Measurements from ENCODE around the gene SP140. TPM values are rescaled to one million over a fixed set of nuclear protein-coding genes. Genes with fewer than 3 reads are reported as not detected.

SP140 gene
- total RNA-seq, 1 donor from 2014 or later = 7.4 TPM

DNA sequence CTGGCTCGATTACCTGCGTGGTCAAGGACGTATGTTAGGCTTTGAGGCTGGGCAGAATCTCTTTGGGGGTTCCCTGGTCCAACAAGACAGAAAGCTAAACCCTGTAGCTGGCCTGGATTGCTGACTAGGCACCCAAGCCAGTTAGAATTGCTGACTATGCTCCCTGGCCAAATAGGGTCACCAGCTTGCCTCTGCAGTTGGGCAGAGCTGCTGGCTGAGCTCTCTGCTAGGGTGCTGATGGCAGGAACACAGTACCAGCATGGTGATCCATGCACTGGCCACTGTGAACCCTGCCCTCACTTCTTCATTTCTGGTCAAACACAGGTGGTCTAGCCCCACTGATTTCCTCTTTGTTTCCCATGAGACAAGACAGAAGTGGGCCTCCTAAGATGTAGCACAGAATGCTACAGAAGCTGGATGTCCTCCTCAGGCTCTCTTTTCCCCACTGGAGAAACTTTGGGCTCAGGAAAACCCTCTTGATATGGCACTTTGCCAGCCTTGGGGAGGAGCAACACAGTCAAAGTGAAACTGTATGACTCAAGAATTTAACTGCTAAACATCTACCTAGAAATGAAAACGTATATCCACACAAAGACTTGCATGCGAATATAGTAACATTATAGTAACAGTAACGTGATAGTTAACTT is 122.2 kb downstream of the SP140 start:
- TF ChIP-seq POLR2A (IDR thresholded peaks at IDR 0.05) = no peak
- no peak for TF ChIP-seq POLR2AphosphoS5 (IDR thresholded peaks at IDR 0.05; ENCODE audit: insufficient read depth in 1 of 2, low read depth in 1 of 2)
- TF ChIP-seq, protein P1, sequence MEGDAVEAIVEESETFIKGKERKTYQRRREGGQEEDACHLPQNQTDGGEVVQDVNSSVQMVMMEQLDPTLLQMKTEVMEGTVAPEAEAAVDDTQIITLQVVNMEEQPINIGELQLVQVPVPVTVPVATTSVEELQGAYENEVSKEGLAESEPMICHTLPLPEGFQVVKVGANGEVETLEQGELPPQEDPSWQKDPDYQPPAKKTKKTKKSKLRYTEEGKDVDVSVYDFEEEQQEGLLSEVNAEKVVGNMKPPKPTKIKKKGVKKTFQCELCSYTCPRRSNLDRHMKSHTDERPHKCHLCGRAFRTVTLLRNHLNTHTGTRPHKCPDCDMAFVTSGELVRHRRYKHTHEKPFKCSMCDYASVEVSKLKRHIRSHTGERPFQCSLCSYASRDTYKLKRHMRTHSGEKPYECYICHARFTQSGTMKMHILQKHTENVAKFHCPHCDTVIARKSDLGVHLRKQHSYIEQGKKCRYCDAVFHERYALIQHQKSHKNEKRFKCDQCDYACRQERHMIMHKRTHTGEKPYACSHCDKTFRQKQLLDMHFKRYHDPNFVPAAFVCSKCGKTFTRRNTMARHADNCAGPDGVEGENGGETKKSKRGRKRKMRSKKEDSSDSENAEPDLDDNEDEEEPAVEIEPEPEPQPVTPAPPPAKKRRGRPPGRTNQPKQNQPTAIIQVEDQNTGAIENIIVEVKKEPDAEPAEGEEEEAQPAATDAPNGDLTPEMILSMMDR (IDR thresholded peaks at IDR 0.05) = no peak
- H3K36me3 ChIP-seq = peaks cover 0 to 6% of the 10 kb centered on the region in 2 donors

DNA sequence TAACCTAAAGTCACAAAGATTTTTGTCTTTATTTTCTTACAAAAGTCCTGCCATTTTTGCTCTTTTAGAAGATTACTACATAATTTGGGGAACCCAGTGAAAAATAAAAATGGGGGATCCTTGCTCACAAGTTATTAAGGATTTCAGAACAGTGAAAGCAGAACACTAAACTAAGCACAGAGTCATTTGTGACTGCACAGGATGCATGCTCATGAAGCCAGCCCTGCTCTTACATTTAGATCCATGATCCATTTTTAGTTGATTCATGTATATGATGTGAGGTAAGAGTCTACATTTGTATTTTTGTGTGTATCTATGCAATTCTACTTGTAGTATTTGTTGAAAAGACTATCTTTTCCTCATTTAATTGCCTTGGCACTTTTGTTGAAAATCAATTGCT is 123.3 kb downstream of the SP140 start:
- H3K4me1 ChIP-seq = no peaks in the 10 kb centered on the region
- no peaks in the 10 kb centered on the region for H3K9me3 ChIP-seq
- DNase-seq (ENCODE audit: extremely low spot score in 2 of 2) = no peak
- peaks cover 0 to 6% of the 10 kb centered on the region in 2 donors for H3K36me3 ChIP-seq
- H3K4me3 ChIP-seq = no peak overlapping the region
- H3K27ac ChIP-seq = no peak overlapping the region
- TF ChIP-seq POLR2AphosphoS5 (IDR thresholded peaks at IDR 0.05; ENCODE audit: insufficient read depth in 1 of 2, low read depth in 1 of 2) = no peak
- TF ChIP-seq POLR2A (IDR thresholded peaks at IDR 0.05) = no peak
- TF ChIP-seq, protein P1 (IDR thresholded peaks at IDR 0.05) = no peak
- intact Hi-C loops (cut with DNase I) = no loop called here
- H3K27me3 ChIP-seq = no peaks in the 10 kb centered on the region

More for the DNA sequence above, 122.2 kb downstream of the SP140 start:
- Histone ChIP-seq H3K27ac (no peak overlapping the region), H3K27me3 (no peaks in the 10 kb centered on the region), H3K4me3 (no peak overlapping the region), H3K9me3 (no peaks in the 10 kb centered on the region), H3K4me1 (no peaks in the 10 kb centered on the region)
- DNase-seq (ENCODE audit: extremely low spot score in 2 of 2) = no peak
- intact Hi-C loops (cut with DNase I) = no loop called here

DNA sequence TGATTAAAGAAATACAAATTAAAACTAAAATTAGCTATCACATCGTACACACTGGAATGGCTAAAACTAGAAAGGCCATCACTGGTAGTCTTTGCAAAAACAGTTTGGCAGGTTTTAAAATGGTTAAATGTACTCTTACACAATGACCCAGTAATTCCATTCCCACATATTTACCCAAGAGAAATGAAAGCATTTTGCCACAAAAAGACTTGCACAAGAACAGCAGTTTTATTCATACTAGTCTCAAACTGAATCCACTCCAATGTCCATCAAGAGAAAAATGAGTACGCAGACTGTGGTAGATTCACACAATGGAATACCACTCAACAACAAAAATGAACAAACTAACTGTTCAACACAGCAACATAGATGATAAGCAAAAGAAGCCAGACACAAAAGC is 130.5 kb downstream of the SP140 start:
- DNase-seq (ENCODE audit: extremely low spot score in 2 of 2) = no peak

DNA sequence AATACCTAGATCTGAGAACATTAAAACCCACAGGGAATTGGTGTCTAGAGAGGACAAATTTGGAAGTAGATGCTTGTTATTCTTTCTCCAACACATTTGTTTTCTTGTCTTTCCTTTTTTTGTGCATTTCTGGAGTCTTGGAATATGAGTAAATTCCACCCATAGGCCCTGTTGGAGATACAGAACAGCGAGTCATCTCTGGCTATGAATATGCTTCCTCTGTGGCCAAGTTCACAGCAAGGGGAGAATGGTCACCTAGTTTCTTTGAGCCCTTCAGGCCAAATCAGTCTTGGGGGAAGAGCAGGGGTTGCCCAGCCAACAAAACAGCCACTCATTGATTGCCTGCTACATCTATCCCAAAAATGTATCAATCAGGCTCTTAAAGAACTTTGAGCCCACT is 132.8 kb downstream of the SP140 start:
- no peak overlapping the region for H3K4me3 ChIP-seq
- TF ChIP-seq POLR2AphosphoS5 (IDR thresholded peaks at IDR 0.05; ENCODE audit: insufficient read depth in 1 of 2, low read depth in 1 of 2) (no peak), POLR2A (IDR thresholded peaks at IDR 0.05) (no peak)
- TF ChIP-seq, protein P1 (IDR thresholded peaks at IDR 0.05) = no peak
- H3K4me1 ChIP-seq = no peaks in the 10 kb centered on the region
- H3K27ac ChIP-seq = no peak overlapping the region
- H3K36me3 ChIP-seq = peaks cover 0 to 33% of the 10 kb centered on the region in 2 donors
- H3K27me3 ChIP-seq = no peaks in the 10 kb centered on the region
- intact Hi-C loops (cut with DNase I) = no loop called here
- no peaks in the 10 kb centered on the region for H3K9me3 ChIP-seq
- DNase-seq (ENCODE audit: extremely low spot score in 2 of 2) = no peak

More for the DNA sequence above, 130.5 kb downstream of the SP140 start:
- no peaks in the 10 kb centered on the region for H3K9me3 ChIP-seq
- intact Hi-C loops (cut with DNase I) = no loop called here
- H3K27me3 ChIP-seq = no peaks in the 10 kb centered on the region
- H3K36me3 ChIP-seq = peaks cover 0 to 18% of the 10 kb centered on the region in 2 donors
- no peak overlapping the region for H3K27ac ChIP-seq
- H3K4me1 ChIP-seq = no peaks in the 10 kb centered on the region
- TF ChIP-seq POLR2A (IDR thresholded peaks at IDR 0.05) (no peak), POLR2AphosphoS5 (IDR thresholded peaks at IDR 0.05; ENCODE audit: insufficient read depth in 1 of 2, low read depth in 1 of 2) (no peak)
- TF ChIP-seq, protein P1 (IDR thresholded peaks at IDR 0.05) = no peak
- no peak overlapping the region for H3K4me3 ChIP-seq

DNA sequence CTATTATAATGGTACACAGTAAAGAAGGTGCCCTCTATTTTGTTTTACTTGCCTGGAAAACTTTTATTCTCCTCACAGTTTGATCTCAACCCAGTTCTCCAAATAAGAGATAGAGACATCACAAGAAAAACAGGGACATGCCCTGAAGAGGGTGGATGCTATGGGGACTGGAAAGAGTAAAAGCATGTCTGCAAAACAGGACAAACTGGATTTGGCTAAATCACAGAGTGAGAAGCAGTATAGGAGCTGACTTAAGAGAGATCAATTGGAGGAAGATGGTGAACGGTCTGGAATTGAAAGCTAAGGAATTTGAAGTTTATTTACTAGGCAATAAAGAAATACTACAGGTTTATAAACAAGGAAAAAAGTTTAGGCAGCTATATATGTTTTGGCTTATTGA is 134.5 kb downstream of the SP140 start:
- Histone ChIP-seq H3K4me1 (no peaks in the 10 kb centered on the region), H3K27ac (no peak overlapping the region), H3K27me3 (no peaks in the 10 kb centered on the region), H3K4me3 (no peak overlapping the region), H3K36me3 (peaks cover 0 to 33% of the 10 kb centered on the region in 2 donors), H3K9me3 (no peaks in the 10 kb centered on the region)
- DNase-seq (ENCODE audit: extremely low spot score in 2 of 2) = no peak
- intact Hi-C loops (cut with DNase I) = no loop called here
- TF ChIP-seq POLR2A (IDR thresholded peaks at IDR 0.05) (no peak), POLR2AphosphoS5 (IDR thresholded peaks at IDR 0.05; ENCODE audit: insufficient read depth in 1 of 2, low read depth in 1 of 2) (no peak)
- TF ChIP-seq, protein P1 (IDR thresholded peaks at IDR 0.05) = no peak

Data from vagina (tissue), 2 donors.